T-helper 2 cell (primary cell): ENCODE data around the gene EHBP1.

ENCODE experiments used
- DNase-seq, 5 experiments: peaks; one replicate each; pipeline versions ENCODE4 v3.0.0 to v3.0.0-alpha.2; 2012 to 2022

EHBP1 gene

GRCh38 chr2:62785216-62785615 is 79.7 kb downstream of the EHBP1 start:
- peak in 1 of 5 experiments; percentile 6 for DNase-seq

GRCh38 chr2:62785810-62786597 is 80.5 kb downstream of the EHBP1 start:
- no peak for DNase-seq

- DNase-seq, result peak in 1 of 5 experiments; percentile 39
These were observed 81.9 kb downstream of the EHBP1 start for GRCh38 chr2:62787386-62787785.

- no peak for DNase-seq
These were observed 84.0 kb downstream of the EHBP1 start for GRCh38 chr2:62789518-62789917.

GRCh38 chr2:62789918-62790317 is 84.4 kb downstream of the EHBP1 start:
- DNase-seq, result no peak

- no peak for DNase-seq
These were observed 86.9 kb downstream of the EHBP1 start for GRCh38 chr2:62792408-62792807.

- DNase-seq, result no peak
These were observed 87.7 kb downstream of the EHBP1 start for GRCh38 chr2:62793213-62793612.

GRCh38 chr2:62794791-62795190 is 89.3 kb downstream of the EHBP1 start:
- DNase-seq, result no peak

GRCh38 chr2:62795341-62795740 is 89.8 kb downstream of the EHBP1 start:
- no peak for DNase-seq

GRCh38 chr2:62797107-62797506 is 91.6 kb downstream of the EHBP1 start:
- DNase-seq, result no peak

- no peak for DNase-seq
These were observed 95.1 kb downstream of the EHBP1 start for GRCh38 chr2:62800618-62801017.

- DNase-seq, result peak in 1 of 5 experiments; percentile 8
These were observed 95.6 kb downstream of the EHBP1 start for GRCh38 chr2:62801110-62801509.

GRCh38 chr2:62801814-62802523 is 96.5 kb downstream of the EHBP1 start:
- DNase-seq, result peak in 1 of 5 experiments; percentile 25

GRCh38 chr2:62803961-62804360 is 98.4 kb downstream of the EHBP1 start:
- no peak for DNase-seq

GRCh38 chr2:62806231-62806630 is 100.7 kb downstream of the EHBP1 start:
- no peak for DNase-seq

GRCh38 chr2:62808554-62808953 is 103.0 kb downstream of the EHBP1 start:
- DNase-seq, result no peak

GRCh38 chr2:62811086-62811485 is 105.6 kb downstream of the EHBP1 start:
- no peak for DNase-seq

GRCh38 chr2:62811972-62812371 is 106.5 kb downstream of the EHBP1 start:
- no peak for DNase-seq

- DNase-seq, result no peak
These were observed 107.7 kb downstream of the EHBP1 start for GRCh38 chr2:62812921-62813825.

- DNase-seq, result peak in 1 of 5 experiments; percentile 5
These were observed 108.6 kb downstream of the EHBP1 start for GRCh38 chr2:62814123-62814522.

- DNase-seq, result no peak
These were observed 111.8 kb downstream of the EHBP1 start for GRCh38 chr2:62817348-62817747.

- no peak for DNase-seq
These were observed 112.6 kb downstream of the EHBP1 start for GRCh38 chr2:62817995-62818713.
